ENCODE results near the gene C1orf105.

GRCh38 chr1:172381946-172382345, 38.5 kb upstream of the C1orf105 start:
- TF ChIP-seq CTCF (IDR thresholded peaks at IDR 0.05), result no peak
- no peak for TF ChIP-seq POLR2A (IDR thresholded peaks at IDR 0.05)

All from testis (tissue), 2 donors.